AG20443 (cell line): ENCODE results near the gene C2orf92.

ENCODE experiments used
- DNase-seq: peaks from one replicate; pipeline ENCODE4 v3.0.0; 2012; ENCODE audit warnings: low spot score, mixed read lengths

Gene C2orf92

DNA sequence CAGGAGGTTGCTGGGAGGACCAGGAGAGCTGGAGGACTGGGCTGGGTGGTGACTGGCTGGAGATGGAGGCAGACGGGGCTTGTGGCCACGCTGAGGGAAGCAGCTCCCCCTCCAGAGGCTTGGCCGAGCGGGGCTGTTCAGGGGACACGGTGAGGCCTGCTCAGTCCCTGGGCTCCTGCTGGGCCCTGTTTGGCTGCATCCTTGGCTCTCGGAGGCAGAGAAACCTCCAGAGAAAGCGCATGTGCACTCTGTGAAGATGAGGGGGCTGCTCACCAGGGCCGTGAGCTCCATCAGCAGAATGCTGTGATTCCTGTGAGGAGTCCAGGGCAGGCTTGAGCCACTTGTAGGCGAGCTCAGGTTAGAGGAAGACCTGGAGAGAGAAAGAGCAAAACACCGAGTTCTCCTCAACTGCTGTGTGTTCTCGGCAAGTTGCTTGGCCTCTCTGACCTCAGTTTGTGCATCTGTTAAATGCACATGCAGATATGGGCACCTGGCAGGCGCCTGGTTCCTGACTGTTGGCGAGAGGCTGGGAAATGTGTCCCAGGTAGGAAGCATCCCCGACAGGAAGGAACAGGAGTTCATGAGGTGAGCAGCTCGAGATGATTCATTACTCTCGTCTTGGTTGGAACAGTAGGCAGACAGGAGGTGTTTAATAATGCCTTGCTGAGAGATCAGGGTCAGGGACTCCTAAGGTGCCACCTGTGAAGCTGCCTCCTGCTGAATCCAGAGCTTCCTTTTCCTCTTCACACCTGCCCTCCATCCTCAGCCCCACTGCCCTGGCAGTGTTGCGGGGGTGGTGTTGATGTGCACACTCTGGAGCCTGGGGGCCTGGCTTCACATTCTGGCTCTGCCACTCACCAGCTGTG is 44.8 kb downstream of the C2orf92 start:
- DNase-seq: no peak

DNA sequence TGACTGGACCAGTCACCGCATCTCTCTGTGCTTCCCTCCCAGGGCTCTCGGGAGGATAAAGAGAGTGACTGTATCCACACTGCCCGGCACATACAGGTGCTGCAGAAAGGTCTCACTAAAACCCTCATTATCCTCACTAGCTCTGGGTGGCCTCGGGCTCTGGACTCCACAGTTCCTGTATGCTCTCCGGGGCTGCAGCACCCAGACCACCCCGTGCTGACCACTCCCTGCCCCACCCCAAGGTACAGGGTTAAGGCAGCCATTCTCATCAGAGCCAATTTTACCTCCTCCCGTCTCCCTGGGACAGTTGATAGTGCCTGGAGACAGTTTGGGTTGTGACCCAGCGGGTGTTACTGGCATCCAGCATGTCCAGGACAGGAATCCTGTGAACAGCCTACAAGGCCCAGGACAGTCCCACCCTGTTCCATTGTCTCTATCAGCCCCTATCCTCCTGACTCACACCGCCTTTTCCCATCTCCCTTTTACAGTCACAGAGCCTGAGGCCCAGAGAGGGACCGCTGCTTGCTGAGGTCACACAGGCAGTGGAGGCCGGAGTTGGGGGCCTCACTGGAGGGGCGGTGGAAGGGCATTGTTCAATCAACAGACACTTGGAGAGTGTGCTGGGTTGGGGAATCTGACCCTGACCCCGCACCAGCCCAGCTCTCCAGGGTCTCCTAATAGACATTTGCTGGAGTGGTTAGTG is 45.6 kb downstream of the C2orf92 start:
- no peak for DNase-seq

DNA sequence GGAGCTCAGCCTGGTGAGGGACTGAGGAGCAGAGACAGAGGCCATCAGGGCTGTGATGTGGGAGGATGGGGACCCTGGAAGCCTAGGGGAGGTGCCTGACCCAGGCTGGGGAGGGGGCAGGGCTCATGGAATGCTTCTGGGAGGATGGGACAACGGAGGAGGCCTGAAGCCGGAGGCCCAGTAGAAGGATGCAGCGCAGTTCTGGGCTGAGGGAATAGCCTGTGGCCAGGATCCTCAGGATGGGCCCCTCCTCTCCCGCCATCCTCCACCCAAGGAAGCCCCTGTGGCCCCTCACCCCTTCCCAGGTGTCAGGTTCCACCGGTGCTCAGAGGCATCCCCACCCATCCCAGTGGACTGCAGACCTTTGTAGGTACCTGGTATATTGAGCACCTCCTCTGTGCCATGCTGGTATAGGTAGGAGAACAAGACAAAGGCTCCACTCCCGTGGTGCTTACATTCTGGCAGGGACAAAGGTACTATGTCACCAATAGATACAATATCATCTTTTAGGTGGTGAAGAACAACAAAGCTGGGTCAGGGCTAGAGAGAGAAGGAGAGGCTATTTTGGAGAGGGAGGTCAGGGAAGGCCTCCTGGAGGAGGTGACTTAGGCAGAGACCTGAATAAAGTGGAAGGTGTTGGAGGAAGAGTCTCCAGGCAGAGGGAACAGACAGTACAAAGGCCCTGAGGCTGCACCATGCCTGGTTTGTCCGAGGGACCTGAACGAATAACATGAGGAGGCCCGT is 46.6 kb downstream of the C2orf92 start:
- DNase-seq: no peak

DNA sequence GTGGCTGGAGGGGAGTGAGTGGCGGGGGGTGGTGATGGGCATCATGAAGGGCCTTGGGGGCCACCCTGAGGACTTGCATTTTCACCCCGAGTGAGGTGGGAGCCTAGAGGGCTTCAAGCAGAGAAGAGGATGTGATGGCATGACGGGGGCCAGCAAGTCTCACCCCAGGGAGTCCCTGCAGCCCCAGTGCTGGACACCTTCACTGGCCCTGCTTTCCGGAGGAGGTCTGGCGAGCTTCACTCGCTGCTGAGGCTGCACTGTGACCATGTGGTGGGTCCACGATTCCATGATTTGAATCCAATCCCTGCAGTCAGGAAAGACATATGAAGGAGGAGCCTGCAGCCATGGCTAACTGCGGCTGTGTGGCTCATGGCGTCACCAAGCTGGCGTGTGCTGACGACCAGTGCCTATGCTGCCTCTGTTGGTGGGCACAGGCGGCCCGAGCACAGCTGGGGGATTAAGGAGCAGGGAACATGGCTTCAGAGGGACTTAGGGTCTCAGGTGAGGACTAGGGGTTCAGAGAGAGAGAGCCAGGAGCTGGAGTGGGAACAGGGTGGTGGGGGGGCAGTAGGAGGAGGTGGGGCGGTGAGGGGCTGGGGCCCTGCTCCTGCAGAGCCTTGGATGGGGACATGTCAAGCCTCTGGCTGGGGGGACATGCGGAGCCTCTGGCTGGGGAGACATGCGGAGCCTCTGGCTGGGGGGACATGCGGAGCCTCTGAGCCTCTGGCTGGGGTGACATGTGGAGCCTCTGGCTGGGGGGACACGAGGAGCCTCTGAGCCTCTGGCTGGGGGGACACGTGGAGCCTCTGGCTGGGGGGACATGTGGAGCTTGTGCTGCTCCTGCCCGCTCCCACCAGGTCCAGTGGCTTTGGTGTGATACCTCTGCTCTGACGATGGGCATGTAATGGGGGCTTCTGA is 47.4 kb downstream of the C2orf92 start:
- DNase-seq: no peak

DNA sequence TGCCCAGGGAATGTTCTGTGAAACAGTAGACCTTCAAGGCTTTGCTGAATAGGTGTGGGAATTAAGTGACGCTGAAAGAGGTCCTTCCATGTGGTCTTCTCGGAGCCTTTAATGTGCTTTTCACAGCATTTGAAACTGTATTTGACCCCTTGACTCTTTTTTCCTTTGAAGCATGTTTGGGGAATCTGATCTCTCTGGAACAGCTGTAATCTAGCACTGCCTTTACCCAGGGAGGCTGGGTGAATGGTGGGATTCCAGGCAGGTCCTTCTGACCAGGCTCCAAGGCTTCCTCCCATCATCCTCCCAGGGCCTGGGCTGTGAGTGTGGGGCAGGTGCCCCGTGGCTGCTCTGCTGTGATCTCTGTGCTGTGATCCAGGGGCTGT is 48.1 kb downstream of the C2orf92 start:
- no peak for DNase-seq

DNA sequence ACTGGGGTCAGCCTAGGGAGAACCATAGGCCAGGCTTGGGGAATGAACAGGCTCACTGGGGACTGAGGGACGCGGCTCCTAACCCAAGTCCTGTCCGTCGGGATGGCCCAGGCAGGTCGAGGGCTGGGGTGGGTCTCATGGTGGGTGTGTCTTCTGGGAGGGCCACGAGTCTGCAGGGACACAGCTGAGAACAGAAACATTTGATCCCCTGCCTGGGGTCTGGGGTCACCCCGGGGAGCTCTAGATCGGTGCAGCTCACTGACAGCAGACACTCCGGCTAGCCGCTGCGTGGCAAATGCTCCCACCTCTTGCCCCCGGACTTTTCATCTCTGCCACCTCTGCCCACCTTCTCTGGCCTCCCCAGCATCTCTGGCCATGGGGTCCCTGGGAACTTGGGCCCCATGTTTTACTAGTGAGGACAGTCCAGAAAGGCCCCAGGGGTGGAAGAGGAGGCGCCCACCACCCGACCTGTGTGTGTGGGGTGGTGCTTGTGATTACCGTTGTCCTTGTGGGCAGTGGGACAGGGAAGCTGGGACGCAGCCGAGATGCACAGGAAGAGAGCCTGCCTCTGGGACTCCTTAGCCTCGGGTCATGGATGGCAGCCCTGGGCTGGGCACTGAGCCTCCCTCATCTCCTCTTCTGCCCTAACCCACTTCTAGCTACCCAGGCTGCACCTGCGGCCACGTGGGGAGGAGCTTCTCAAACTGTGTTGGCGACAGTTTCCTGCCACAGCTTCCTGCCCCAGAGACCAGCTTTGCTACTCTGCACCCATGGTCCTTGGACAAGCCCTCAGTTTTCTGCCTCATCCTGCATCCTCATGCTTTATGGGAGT is 48.8 kb downstream of the C2orf92 start:
- DNase-seq: no peak

DNA sequence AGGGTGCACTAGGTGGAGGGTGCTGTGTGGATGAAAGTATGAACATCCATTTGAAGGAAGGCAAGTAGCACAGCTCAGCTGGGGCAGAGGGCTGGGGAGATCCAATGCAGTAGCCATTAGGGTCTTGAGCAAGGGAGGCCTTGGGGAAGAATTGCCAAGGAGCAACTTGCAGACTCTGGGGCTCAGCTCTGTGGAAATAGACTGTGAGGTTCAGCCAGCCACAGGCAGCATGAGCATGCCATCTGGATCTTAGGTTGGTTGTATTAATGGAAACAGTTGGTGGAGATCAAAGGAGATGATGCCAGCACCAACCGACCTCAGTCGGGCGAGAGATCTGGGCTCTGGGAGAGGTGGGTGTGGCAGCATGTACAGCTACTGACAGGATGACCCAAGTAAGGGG is 49.4 kb downstream of the C2orf92 start:
- DNase-seq: no peak

DNA sequence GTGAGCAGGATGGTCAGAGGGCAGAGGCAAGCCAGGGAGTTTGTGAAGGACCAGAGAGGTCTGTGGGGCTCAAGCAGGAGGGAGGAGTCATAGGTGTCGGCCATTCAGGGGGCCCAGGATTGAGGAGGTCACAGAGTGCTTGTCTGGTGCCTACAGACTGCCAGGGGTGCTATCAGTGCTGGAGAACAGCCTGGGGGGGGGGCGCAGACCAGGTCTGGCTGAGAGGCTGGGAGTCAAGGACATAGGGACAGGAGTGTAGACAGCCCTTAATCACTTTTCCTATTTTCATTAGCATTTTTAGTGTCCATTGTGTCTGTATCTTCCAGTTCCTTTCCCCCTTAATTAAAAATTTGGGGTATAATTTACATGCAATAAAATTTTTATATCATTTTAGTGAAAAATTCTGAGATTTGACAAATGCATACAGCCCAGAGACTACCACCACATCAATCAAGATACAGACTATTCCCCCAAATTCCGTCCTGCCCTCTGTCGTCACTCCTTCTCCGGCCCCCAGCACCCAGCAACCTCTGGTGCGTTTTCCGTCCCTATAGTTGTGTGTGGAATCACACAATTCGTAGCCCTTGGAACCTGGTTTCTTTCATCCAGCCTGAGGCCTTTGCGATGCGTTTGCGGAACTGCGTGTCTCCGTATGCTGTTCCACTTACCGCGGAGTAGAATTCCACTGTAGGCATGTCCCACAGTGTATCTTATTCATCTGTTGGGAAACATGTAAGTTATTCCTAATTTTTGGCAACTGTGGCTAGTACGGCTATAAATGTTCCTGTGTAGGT is 50.0 kb downstream of the C2orf92 start:
- DNase-seq: no peak

DNA sequence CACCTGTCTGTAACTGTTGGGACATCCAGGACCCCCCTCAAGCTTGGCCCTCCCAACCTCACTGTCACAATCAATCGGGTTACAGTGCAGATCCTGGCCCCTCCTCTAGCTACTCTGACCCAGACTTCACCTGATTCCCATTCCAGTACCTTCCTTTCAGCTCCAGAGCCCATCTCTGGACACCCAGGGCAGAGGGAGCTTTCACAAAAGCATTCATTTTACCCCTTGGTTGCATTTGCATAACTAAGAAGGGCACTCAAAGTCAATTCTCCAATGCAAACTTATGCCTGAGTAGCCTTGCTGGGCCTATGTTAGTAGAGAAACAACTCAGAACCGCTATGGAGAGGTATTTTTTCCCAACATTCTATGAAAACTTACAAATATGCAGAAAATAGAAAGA is 51.2 kb downstream of the C2orf92 start:
- DNase-seq: no peak

DNA sequence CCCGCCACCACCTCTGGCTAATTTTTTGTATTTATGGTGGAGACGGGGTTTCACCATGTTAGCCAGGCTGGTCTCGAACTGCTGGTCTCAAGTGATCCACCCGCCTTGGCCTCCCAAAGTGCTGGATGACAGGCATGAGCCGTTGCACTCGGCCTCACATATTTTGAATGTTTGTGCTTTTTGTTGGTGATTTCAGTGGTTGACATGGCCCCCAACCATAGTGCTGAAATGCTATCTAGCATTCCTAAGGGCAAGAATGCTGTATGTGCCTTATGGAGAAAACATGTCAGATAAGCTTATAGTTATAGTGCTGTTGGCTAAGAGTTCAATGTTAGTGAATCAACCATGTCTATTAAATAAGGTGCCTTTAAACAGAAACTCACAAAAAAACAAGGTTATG is 52.7 kb downstream of the C2orf92 start:
- no peak for DNase-seq

DNA sequence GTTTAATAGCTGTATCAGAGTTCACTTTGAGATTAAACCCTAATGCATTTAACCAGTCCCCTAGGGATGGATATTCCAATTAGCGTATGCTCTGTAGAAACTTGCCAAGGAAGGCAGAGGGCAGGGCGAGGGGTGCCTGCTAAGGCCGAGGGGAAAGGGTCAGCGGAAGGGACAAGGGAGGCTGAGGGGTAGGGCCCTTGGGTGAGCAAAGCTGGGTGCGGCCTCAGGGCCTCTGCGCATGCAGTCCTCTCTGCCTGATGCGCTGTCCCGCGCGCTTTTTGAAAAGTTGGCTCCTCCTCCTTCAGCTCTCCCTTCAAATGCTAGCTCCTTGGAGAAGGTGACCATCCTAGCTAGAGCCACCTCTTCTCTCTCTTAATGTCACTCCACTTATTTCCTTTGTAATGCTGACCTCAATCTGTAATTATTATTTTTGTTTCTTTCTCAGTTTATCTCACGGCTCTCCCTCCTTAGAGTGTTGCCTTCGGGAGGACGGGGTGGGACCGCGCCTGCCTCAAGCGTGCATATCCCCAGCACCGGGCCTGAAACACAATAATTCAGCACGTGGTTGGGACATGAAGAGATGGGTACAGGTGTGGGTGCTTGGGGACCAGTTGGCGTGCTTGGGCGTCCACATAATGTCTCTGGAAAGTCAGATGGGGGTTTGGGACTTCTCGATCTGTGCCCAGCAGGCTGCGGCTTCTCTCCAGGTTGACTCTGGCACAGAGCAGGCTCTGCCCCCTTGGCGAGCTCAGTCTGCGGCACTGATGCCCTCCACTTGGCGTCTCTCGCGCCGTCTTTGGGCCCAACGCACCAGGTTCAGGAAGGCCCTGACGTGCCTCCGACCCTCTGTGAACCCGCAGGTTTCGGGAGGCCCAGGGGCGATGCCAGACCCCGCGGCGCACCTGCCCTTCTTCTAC is 53.9 kb downstream of the C2orf92 start:
- DNase-seq: no peak

DNA sequence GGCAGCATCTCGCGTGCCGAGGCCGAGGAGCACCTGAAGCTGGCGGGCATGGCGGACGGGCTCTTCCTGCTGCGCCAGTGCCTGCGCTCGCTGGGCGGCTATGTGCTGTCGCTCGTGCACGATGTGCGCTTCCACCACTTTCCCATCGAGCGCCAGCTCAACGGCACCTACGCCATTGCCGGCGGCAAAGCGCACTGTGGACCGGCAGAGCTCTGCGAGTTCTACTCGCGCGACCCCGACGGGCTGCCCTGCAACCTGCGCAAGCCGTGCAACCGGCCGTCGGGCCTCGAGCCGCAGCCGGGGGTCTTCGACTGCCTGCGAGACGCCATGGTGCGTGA is 54.5 kb downstream of the C2orf92 start:
- no peak for DNase-seq

DNA sequence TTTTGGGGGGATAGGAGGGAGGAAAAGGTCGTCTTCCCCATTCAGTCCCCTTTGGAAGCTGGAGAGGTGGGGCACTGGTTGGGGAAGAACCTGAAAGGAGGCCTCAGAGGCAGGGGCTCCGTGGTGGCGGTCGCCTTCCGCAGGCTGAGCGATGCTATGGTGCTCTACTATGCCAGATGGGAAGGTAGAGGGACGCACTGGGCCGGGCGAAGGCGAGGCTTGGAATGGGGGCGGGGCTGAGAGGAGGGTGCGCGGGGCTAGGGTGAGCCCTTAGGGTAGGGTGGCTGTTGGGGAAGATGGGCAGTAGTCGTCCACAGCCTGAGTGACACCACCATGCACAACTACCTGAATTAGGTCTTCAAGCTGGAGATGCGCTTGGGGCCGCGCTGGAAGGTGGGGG is 55.0 kb downstream of the C2orf92 start:
- DNase-seq: no peak

DNA sequence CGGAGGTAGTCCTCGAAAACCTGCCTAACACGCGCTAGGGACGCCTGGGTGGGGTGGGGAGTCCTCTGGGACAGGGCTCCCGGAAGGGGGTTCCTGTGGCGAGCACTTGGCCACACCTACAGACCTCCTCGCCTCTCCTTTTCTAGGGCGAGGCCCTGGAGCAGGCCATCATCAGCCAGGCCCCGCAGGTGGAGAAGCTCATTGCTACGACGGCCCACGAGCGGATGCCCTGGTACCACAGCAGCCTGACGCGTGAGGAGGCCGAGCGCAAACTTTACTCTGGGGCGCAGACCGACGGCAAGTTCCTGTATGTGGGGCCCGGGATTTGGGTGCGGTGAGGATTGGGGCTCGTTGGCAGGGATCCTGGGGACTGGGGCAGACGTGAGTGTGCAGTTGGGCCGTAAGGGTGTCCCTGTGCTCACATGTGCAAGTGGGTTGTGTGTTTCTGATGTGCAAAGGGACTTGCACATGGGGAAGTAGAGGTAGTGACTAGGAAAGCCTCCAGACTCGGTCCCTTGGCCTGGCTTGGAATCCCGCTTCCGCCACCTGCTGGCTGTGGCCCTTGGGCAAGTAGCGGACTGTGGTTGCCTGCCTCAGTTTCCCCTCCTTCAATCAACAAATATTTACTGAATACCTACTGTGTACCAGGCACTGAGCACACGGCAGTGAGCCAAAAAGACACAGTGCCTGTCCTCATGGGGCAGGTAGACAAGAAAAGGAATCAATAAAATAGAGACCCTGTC is 55.6 kb downstream of the C2orf92 start:
- no peak for DNase-seq

DNA sequence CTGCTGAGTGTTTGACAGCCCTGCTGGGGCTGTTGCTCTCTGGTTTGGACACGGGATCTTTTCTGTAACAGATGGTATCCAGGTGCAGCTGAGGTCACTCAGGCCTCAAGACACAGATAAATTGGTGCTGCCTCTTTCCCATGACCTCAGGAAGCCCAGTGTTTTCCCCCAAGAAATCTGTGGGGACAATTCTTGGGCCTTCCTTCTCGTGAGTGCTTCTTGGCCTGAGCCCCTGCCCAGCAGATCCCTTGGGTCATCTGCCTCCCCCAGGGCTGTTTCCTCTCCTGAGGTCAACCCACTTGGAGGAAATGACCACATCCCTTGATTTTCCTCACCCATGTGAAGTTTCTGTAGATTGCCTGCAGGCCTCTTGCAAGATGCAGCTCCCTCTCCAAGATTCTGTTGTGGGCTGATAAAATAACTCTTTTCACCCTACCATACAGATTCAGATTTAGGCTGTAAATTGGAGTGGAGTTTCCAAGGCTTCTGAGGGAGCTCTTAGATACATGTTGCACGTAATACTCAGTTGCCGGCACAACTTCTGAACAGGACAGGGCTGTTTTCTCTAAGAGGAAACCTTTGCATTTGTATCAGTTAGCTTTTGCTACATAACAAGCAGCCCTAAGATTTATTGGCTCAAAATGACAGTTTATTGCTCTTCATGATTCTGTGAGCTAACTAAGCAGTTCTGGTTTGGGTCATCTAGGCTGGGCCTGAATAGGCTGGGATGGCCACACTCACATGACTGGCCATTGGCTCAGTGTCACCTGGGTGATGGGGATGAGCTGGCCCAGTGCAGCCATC is 57.0 kb downstream of the C2orf92 start:
- no peak for DNase-seq

DNA sequence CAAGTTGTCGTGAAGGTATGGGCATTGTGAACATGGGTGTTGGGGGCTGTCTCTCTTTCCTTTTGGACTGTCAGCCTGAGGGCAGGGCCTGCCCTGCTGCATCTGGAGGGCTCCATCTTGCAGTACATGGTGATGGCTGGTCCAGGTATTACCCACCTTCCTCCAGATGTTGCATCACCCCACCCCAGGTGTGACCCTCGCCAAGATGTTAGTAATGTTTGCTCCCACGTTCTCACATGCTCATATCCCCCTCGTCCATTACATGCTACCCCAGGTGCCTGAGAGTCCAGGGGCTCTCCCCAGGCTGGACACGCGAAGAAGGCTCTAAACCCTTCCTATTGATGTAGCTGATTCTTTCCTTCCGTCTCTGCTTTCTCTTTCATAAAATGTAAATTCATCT is 57.8 kb downstream of the C2orf92 start:
- DNase-seq: no peak

DNA sequence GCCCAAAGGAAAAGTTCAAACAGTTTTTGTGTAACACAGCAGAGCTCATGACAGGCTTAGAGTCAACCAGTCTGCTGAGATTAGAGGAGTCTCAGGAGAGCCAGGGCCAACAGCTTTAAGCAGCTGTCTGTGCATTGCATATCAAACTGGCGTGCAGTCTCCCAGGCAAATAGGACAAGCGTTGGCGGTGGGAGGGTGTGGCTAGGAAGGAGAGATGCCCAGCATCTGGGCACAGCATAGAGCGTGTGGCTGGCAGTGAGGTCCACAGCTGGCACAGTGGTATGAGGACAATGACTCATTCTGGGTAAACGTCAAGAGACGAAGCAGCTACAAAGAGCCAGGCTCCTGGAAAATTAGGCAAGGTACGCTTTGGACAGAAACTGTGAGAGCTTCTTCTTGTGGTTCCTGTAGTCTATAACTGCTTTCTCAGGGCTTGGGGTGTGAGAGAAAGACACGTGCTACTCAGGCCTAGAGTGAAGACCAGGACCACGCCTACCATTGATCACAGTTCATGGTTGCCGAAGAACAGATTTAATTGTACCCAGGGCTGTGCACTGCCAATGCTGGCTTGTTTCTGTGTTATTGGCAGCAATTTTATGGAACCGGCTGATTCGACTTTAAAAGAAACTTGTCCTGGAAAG is 58.7 kb downstream of the C2orf92 start:
- DNase-seq: peak; percentile 60
